Left cardiac atrium (tissue), 4 donors: ENCODE results near the gene PDIA2. TPM values are rescaled to one million over a fixed set of nuclear protein-coding genes. Genes with fewer than 3 reads are reported as not detected.
"Not testable (repeated sequence)": the region's sequence is repeated elsewhere in the genome, so short reads cannot be mapped to it uniquely, and the experiment has no call there.

ENCODE experiments used
- ATAC-seq, 2 donors: fragments of 200-7000 bp; cut with Tn5 transposase; one replicate each; pipeline ENCODE4 v1.9.1; 2020; ENCODE audit warnings: mild to moderate bottlenecking in 2 of 2, moderate library complexity in 2 of 2
- DNase-seq: peaks from one replicate; pipeline ENCODE4 v3.0.0-alpha.2; 2020
- intact Hi-C, 2 donors: fragments of 100-400 bp; cut with DNase I; formaldehyde crosslinking; loops; one replicate each; pipeline versions ENCODE4 v1.14.1 to v1.15.1; 2022 to 2023
- total RNA-seq, 2 donors: library from RNA; stranded (reverse); fragmentation: NEBNext Ultra II Directional; extraction: Animal tissue kit (Norgen Biotek cat#: 25700); gene quantifications; one replicate each; pipeline ENCODE4 v1.2.1, GENCODE V29; 2021
- donor health status: DM: no; HTN: yes; CAD: no.
- donor health status: DM: no; HTN: yes; CAD: no; lungs with severe emphysema.
- donor health status: DM: yes; HTN: yes; CAD: no.
- donor health status: Dilated cardiomyopathy.

Gene PDIA2
- total RNA-seq, 2 donors from 2014 or later, result 2.4 to 3.6 TPM

DNA sequence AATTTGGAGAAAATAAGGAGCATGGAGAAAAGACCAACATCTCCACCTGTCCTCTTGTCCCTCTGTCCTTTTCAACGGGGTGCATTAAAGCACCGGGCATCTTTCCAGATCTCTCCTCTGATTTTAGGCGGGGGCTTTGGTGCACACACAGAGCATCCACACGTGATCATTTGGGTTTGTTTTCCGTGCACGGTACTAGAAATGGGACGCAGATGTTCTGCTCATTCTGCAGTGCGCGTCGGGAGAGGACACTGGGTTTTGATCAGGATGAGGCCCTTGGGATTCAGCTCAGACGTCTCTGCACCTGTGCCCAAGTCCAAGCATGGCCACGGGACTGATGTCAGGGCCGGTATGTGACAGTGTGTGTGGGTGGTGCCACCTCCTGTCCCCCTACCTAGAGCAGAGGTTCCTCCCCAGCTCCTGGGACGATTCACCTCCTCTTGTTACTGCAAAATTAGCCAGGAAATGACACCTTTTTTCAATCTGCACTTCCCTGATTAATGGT lies 31.9 kb downstream of the PDIA2 start:
- intact Hi-C loops, result no loop called here
- no peak for ATAC-seq
- no peak for DNase-seq

DNA sequence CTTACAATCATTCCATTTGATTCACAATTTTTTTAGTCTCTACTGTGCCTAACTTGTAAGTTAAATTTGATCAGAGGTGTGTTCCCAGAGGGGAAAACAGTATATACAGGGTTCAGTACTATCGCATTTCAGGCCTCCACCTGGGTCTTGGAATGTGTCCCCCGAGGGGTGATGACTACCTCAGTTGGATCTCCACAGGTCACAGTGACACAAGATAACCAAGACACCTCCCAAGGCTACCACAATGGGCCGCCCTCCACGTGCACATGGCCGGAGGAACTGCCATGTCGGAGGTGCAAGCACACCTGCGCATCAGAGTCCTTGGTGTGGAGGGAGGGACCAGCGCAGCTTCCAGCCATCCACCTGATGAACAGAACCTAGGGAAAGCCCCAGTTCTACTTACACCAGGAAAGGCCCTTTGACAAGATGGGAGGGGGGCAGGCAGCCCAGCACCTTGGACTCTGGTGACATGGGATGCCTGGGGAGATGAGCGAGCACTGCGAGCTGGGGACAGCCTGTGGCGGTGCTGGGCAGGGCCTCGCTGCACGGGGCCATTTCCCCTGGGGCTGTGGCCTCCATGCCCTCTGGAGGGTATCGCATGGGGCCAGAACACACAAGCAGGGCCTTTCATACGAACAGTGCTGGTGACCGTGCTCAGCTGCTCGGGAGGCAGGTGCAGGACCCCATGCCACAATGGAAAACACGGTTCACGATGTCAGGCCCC lies 33.9 kb downstream of the PDIA2 start:
- DNase-seq (no peak), ATAC-seq (peak in 1 of 2 donors; percentile 12)
- intact Hi-C loops, result no loop called here

GRCh38 chr16:317583-317982 lies 34.6 kb downstream of the PDIA2 start:
- intact Hi-C loops, result no loop called here
- no peak for ATAC-seq
- no peak for DNase-seq

GRCh38 chr16:318628-319027 lies 35.7 kb downstream of the PDIA2 start:
- intact Hi-C loops, result no loop called here
- ATAC-seq (no peak), DNase-seq (no peak)

GRCh38 chr16:320206-320605 lies 37.2 kb downstream of the PDIA2 start:
- DNase-seq (no peak), ATAC-seq (no peak)
- intact Hi-C loops, result no loop called here

- no peak for ATAC-seq
- intact Hi-C loops, result no loop called here
- no peak for DNase-seq
Measured at GRCh38 chr16:321532-321931, 38.6 kb downstream of the PDIA2 start.

DNA sequence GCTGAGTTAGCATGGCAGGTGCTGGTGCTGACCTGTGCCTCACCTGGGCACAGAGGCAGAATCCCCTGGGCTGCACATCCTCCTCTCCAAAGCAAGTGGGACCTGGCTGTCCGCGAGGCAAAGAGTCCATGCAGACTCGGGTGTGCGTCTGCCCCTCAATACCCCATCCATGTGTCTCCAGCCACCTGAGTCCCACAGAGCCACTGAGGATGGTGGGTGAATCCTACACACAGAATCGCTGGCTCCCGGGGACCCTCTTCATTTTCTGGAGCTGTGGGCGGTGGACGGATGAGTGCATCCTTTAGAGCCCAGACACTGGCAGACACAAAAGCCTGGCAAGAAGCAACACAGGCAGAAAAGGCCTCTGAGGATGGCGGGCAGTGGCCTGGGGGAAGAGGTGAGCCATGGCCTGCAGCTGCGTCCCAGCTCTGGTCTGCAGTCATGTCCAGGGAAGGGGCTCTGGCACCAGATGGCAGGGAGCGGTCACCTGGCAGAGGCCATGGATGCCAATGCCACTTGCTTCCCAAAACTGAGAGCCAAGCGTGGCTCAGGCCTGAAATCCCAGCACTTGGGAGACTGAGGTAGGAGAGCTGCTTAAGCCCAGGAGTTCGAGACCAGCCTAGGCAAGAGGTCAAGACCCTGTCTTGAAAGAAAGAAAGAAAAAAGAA lies 39.6 kb downstream of the PDIA2 start:
- intact Hi-C loops, result no loop called here
- DNase-seq, result no peak
- no peak for ATAC-seq

- DNase-seq, result no peak
- ATAC-seq, result no peak
- intact Hi-C loops, result no loop called here
Measured at GRCh38 chr16:324201-324450, 41.2 kb downstream of the PDIA2 start.

- peak; percentile 18 to 28 for ATAC-seq
- intact Hi-C loops, result no loop called here
- no peak for DNase-seq
Measured at GRCh38 chr16:324451-325334, 41.7 kb downstream of the PDIA2 start.

GRCh38 chr16:325375-326145 lies 42.6 kb downstream of the PDIA2 start:
- DNase-seq (no peak), ATAC-seq (no peak)
- intact Hi-C loops, result no loop called here

- intact Hi-C loops, result no loop called here
- no peak for DNase-seq
- no peak for ATAC-seq
Measured at GRCh38 chr16:330741-331140, 47.8 kb downstream of the PDIA2 start.

DNA sequence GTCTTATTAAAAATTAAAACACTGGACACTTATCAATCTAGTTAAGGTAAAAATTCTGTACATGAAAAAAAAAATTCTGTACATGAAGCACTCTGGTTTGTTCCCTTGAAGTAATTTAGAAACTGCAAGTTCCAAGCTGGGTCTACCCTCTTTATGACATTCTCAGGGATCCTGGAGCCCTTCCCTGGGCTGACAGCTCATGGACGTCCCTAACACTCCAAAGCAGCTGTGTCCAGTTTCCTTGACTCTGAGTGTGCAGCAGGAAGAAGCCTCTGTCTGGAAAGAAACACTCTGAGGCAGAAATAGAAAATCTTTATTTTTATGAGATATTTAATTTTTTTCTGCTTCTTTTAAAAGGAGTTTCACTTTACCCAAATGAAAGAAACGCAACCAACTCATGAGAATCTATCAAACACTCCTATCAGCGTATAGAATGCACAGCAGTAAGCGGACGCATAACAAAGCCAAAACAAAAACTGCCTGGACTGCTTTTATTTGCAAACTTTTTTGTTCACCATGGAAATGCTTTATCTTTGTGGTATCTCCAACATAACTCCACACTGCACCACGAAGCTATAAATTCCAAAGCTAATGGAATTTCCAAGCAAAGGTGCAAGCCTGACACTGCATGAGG lies 48.3 kb downstream of the PDIA2 start:
- intact Hi-C loops, ATAC-seq, DNase-seq: not testable (repeated sequence)

DNA sequence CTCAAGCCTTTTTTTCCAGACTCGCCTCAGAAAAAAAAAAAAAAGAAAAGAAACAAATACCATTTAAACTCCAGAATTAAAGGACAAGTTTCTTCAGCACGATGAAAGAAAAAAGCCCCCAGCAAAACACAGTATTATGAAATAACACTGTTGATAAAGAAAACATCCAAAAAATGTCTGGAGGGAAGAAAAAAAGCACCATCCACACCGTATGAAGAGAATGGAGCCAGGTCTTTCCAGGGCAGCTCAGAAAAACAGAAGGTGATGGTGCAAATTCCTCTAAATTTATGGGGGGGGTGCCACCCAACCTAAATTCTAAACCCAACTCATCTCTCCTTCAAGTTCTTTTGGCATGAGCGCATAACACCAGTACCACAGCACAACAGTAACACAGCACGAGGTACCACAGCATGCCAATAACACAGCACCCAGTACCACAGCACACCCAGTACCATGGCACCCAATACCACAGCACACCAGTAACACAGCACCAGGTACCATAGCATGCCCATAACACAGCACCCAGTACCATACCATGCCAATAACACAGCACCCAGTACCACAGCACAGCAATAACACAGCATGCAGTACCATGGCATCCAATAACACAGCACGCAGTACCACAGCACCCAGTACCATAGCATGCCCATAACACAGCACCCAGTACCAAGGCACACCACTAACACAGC lies 50.6 kb downstream of the PDIA2 start:
- intact Hi-C loops, result no loop called here
- no peak for DNase-seq
- peak in 1 of 2 donors; percentile 50 for ATAC-seq

- DNase-seq, ATAC-seq, intact Hi-C loops: not testable (repeated sequence)
Measured at GRCh38 chr16:334164-334832, 51.3 kb downstream of the PDIA2 start.

DNA sequence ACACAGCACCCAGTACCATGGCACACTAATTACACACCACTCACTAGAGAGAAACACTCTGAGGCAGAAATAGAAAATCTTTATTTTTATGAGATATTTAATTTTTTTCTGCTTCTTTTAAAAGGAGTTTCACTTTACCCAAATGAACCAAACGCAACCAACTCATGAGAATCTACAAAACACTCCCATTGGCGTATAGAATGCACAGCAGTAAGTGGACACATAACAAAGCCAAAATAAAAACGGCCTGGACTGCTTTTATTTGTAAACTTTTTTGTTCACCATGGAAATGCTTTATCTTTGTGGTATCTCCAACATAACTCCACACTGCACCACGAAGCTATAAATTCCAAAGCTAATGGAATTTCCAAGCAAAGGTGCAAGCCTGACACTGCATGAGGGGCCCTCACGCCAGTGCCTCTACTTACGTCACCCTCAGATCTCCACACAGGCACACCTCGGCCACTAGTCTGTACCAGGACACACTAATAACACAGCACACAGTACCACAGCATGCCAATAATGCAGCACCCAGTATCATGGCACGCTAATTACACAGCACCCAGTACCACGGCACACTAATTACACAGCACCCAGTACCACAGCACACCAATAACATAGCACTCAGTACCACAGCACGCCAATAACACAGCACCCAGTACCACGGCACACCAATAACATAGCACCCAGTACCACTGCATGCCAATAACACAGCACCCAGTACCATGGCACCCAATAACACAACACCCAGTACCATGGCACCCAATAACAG lies 52.1 kb downstream of the PDIA2 start:
- DNase-seq, ATAC-seq, intact Hi-C loops: not testable (repeated sequence)

DNA sequence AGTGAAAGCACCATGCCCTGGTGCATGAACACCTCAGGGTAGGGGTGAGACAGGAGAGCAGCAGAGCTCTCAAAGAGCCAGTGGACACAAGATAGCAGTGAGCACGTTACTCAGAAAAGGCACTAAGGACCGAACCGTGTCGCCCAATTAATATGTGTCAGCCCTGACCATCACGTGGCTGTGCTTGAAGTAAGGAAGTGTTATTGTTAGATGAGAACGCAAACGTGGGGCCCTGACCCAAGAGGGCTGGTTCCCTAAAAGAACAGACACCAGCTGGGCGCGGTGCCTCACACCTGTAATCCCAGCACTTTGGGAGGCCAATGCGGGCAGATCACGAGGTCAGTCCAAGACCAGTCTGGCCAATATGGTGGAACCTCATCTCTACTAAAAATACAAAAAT lies 53.3 kb downstream of the PDIA2 start:
- intact Hi-C loops, result no loop called here
- no peak for ATAC-seq
- DNase-seq, result no peak
